GM12878 (cell line): ENCODE measurements around the gene RAMP2. TPM values are rescaled to one million over a fixed set of nuclear protein-coding genes. Genes with fewer than 3 reads are reported as not detected.
A peak's percentile ranks its signal among the peaks of the same experiment; 100 is the strongest.

Experiments
- ATAC-seq: fragments of 200-7000 bp; cut with Tn5 transposase; 3 replicates; pipeline ENCODE4 v1.9.1; 2020; ENCODE audit warnings: mild to moderate bottlenecking, moderate library complexity
- BruUV-seq: library from RNA; stranded (reverse); fragments of 400-500 nt; replicated peaks from 2 replicates; lab custom pipeline; 2021; lab: Mats Ljungman, UMichigan
- CTCF ChIA-PET: fragments of 300-600 bp; sonication (Branson Sonifier 250); formaldehyde crosslinking; extraction: SDS; loops from one replicate; lab custom pipeline; 2021; ENCODE audit warnings: inconsistent platforms; lab: Yijun Ruan, JAX
- POLR2A ChIA-PET: fragments of 350-600 bp; formaldehyde crosslinking; extraction: SDS; loops from one replicate; lab custom pipeline; 2021; ENCODE audit warnings: inconsistent platforms; lab: Charles Lee
- RAD21 ChIA-PET: fragments of 300-600 bp; sonication (Branson Sonifier 250); formaldehyde crosslinking; loops from one replicate; lab custom pipeline; 2023; ENCODE audit warnings: antibody characterized with exemption; ENCODE audit not compliant: unreplicated experiment; lab: Charles Lee
- SMC1A ChIA-PET: fragments of 300-600 bp; sonication (Branson Sonifier 250); formaldehyde crosslinking; loops from one replicate; lab custom pipeline; 2023; ENCODE audit not compliant: unreplicated experiment, uncharacterized antibody; lab: Charles Lee
- DNase-seq: peaks from one replicate; pipeline ENCODE4 v3.0.0-alpha.2; 2011; ENCODE audit warnings: low read depth, low spot score
- FAIRE-seq: peaks from 3 replicates; lab custom pipeline; 2011; peaks lifted over from hg19 to GRCh38; lab: Jason Lieb, UNC
- H2AFZ ChIP-seq: 2 replicates; pipeline ENCODE4 v1.6.0; 2011; ENCODE audit warnings: low read depth, low read length, control low read depth; ENCODE audit not compliant: control insufficient read depth
- H3K27ac ChIP-seq: 2 replicates; pipeline ENCODE4 v1.5.1; 2011; ENCODE audit warnings: control low read depth; ENCODE audit not compliant: control insufficient read depth, insufficient read depth
- H3K27me3 ChIP-seq, 2 experiments: replicated peaks in 1 of 2; 2 replicates each; pipeline versions ENCODE4 v1.6.0 to v1.6.1; 2011; ENCODE audit warnings: low read length in 1 of 2; ENCODE audit not compliant: control insufficient read depth in 2 of 2, insufficient read depth in 2 of 2
- H3K36me3 ChIP-seq, 2 experiments: 2 replicates each; pipeline ENCODE4 v1.5.1; 2011; ENCODE audit warnings: low read length in 1 of 2; ENCODE audit not compliant: control insufficient read depth in 2 of 2, insufficient read depth in 2 of 2
- H3K4me1 ChIP-seq: 2 replicates; pipeline ENCODE4 v1.6.1; 2011; ENCODE audit warnings: mild to moderate bottlenecking, low read length, moderate library complexity, mixed read lengths; ENCODE audit not compliant: control insufficient read depth, insufficient read depth
- H3K4me2 ChIP-seq: 2 replicates; pipeline ENCODE4 v1.6.0; 2011; ENCODE audit warnings: control low read depth; ENCODE audit not compliant: control insufficient read depth, insufficient read depth
- H3K4me3 ChIP-seq: fragments of 200-600 bp; sonication (generic); 2 replicates; pipeline ENCODE4 v1.5.1; 2016
- H3K79me2 ChIP-seq: 2 replicates; pipeline ENCODE4 v1.6.0; 2011; ENCODE audit warnings: low read length; ENCODE audit not compliant: control insufficient read depth, insufficient read depth
- H3K9ac ChIP-seq: 2 replicates; pipeline ENCODE4 v1.8.0; 2011; ENCODE audit warnings: low read length, control low read depth, mixed read lengths; ENCODE audit not compliant: control insufficient read depth, insufficient read depth
- H3K9me3 ChIP-seq: replicated peaks from 3 replicates; pipeline ENCODE4 v1.5.1; 2011; ENCODE audit warnings: mild to moderate bottlenecking, low read length; ENCODE audit not compliant: control insufficient read depth, insufficient read depth
- H4K20me1 ChIP-seq: 2 replicates; pipeline ENCODE4 v1.6.0; 2011; ENCODE audit not compliant: control insufficient read depth, insufficient read depth
- ESRRA ChIP-seq: IDR thresholded peaks from 2 replicates; pipeline ENCODE4 v1.6.1; 2012; ENCODE audit warnings: mild to moderate bottlenecking, low read length, improper control_type of control experiment
- MEF2A ChIP-seq: IDR thresholded peaks from 2 replicates; pipeline ENCODE4 v1.6.1; 2011; ENCODE audit warnings: low read depth, mild to moderate bottlenecking, low read length, moderate library complexity; ENCODE audit not compliant: insufficient read depth
- NFXL1 ChIP-seq: fragments of 450-650 bp; IDR thresholded peaks from 2 replicates; pipeline ENCODE4 v1.6.1; 2017; ENCODE audit warnings: antibody characterized with exemption, mild to moderate bottlenecking, borderline replicate concordance
- RAD21 ChIP-seq: IDR thresholded peaks from 2 replicates; pipeline ENCODE4 v1.6.1; 2011; ENCODE audit warnings: mild to moderate bottlenecking, low read depth, low read length, moderate library complexity; ENCODE audit not compliant: insufficient read depth
- SP1 ChIP-seq: IDR thresholded peaks from one replicate; pipeline ENCODE4 v1.6.1; 2011; ENCODE audit warnings: low read depth, low read length
- TBL1XR1 ChIP-seq: IDR thresholded peaks from 2 replicates; pipeline ENCODE4 v1.6.1; 2012; ENCODE audit warnings: low read depth, low read length, improper control_type of control experiment
- whole genome bisulfite sequencing: methylation state at CpG from one replicate; pipeline ENCODE4 v1.1.6; 2016; ENCODE audit warnings: low lambda C conversion rate; ENCODE audit not compliant: insufficient replicate concordance, insufficient coverage; ENCODE audit errors: missing lambda C conversion rate; 5-methylcytosine and 5-hydroxymethylcytosine counted together
- in situ Hi-C: fragments of 300-500 bp; cut with MboI; formaldehyde crosslinking; loops from 9 replicates; pipeline ENCODE4 v1.14.3; 2018; ENCODE audit warnings: mixed read lengths
- intact Hi-C: fragments of 100-400 bp; cut with micrococcal nuclease; formaldehyde crosslinking; loops from one replicate; pipeline ENCODE4 v1.14.2; 2022; ENCODE audit not compliant: unreplicated experiment
- polyA plus RNA-seq, 11 experiments: library from polyadenylated mRNA; depleted of rRNA in 4 of 11; unstranded in 6 of 11; stranded (reverse) in 5 of 11; fragments of >200 nt; fragmentation: Nextera tagmentation in 4 of 11; fragmentation: Illumina TruSeq in 1 of 11; extraction: Ambion mirVana in 4 of 11; extraction: Trizol in 1 of 11; gene quantifications; 1 replicate in 1 of 11; 2 replicates in 10 of 11; pipeline versions ENCODE4 v1.2.1 to v1.2.3, GENCODE V29; 2011 to 2016; ENCODE audit warnings: inconsistent platforms in 2 of 11, missing spikeins in 2 of 11, low read depth in 1 of 11
- total RNA-seq, 4 experiments: library from RNA; depleted of rRNA in 3 of 4; stranded (reverse); fragments of >200 nt in 3 of 4; fragmentation: Illumina TruSeq in 1 of 4; extraction: Trizol in 1 of 4; gene quantifications; 2 replicates each; pipeline versions ENCODE4 v1.2.1 to v1.2.3, GENCODE V29; 2013 to 2021
- TF ChIP-seq, protein P1 (sequence below): fragments of 150-350 bp; IDR thresholded peaks from 2 replicates; pipeline ENCODE4 v1.6.1; 2014; ENCODE audit warnings: mild to moderate bottlenecking, low read depth, low read length
- TF ChIP-seq, protein P2 (sequence below): fragments of 450-650 bp; IDR thresholded peaks from 2 replicates; pipeline ENCODE4 v1.6.1; 2014; ENCODE audit warnings: mild to moderate bottlenecking
- TF ChIP-seq, protein P3 (sequence below): IDR thresholded peaks from 2 replicates; pipeline ENCODE4 v1.6.1; 2012; ENCODE audit warnings: low read depth, low read length, improper control_type of control experiment
- TF ChIP-seq, protein P4 (sequence below): fragments of 450-650 bp; IDR thresholded peaks from 2 replicates; pipeline ENCODE4 v1.6.1; 2018; ENCODE audit warnings: borderline replicate concordance, mild to moderate bottlenecking; ENCODE audit not compliant: partially characterized antibody

RAMP2 gene
- total and polyA plus RNA-seq, 10 of the 15 experiments (the other 5 are each of a cell fraction or from before 2014, with no cell fraction given): 0.14 to 0.32 (median 0.21) TPM; not detected in 4

DNA sequence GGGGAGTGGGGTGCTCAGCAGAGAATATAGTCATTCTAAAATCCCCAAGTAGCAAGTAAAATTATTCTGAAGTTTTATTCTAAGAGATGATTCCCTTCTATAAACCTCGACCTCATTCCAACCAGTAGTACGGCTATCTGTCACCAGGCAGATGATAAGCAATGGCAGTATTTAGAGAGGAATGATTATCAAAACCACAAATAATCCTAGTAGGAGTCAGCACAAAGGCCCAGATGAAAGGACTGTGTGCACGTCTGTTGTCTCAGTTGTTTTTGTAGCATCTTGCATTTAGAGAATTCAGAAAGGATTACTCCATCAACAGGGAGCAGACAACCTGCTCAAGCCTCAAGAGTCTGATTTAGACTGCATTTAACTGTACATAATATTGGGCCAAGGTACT is 37.4 kb upstream of the RAMP2 start:
- WGBS: 96% methylated on average over 3 of the region's 3 CpGs
- BruUV-seq: TSS peak; percentile 42

More for the DNA sequence above, 37.4 kb upstream of the RAMP2 start:
- Histone ChIP-seq H3K9ac (no peak overlapping the region), H3K36me3 (peaks cover 3 to 11% of the 10 kb centered on the region in 2 experiments), H3K27me3 (no peaks in the 10 kb centered on the region), H3K4me3 (no peak overlapping the region), H3K9me3 (no peaks in the 10 kb centered on the region), H4K20me1 (no peaks in the 10 kb centered on the region), H2AFZ (no peak overlapping the region), H3K4me2 (no peak overlapping the region), H3K4me1 (no peaks in the 10 kb centered on the region), H3K79me2 (no peaks in the 10 kb centered on the region), H3K27ac (no peak overlapping the region)
- intact Hi-C loops: no loop called here
- ChIA-PET SMC1A (interaction anchor here (1.4 to 2.4 kb wide), 2 partner anchors 40 to 101 kb away, joined by 3 to 10 read pairs; partner anchors contain the start of gene BECN1), POLR2A (no interaction called here), RAD21 (interaction anchor here (1.6 kb wide), 1 partner anchor 40 kb away, joined by 7 read pairs; no protein-coding TSS in a partner anchor), CTCF (interaction anchor here (1.8 to 7.3 kb wide), 3 partner anchors 12 to 145 kb away, joined by 7 to 130 read pairs (median 11); partner anchors contain the start of genes PSMC3IP and RAMP2)
- DNase-seq (no peak), ATAC-seq (no peak), FAIRE-seq (no peak)
- in situ Hi-C loops: loop anchor here (10.0 kb wide), 1 partner anchor 211 kb away; no protein-coding TSS in a partner anchor
- TF ChIP-seq ESRRA: no peak
- no peak for TF ChIP-seq NFXL1
- TF ChIP-seq, protein P1, sequence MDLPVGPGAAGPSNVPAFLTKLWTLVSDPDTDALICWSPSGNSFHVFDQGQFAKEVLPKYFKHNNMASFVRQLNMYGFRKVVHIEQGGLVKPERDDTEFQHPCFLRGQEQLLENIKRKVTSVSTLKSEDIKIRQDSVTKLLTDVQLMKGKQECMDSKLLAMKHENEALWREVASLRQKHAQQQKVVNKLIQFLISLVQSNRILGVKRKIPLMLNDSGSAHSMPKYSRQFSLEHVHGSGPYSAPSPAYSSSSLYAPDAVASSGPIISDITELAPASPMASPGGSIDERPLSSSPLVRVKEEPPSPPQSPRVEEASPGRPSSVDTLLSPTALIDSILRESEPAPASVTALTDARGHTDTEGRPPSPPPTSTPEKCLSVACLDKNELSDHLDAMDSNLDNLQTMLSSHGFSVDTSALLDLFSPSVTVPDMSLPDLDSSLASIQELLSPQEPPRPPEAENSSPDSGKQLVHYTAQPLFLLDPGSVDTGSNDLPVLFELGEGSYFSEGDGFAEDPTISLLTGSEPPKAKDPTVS: no peak
- TF ChIP-seq RAD21: no peak
- TF ChIP-seq SP1: no peak
- TF ChIP-seq MEF2A: no peak
- TF ChIP-seq, protein P2, sequence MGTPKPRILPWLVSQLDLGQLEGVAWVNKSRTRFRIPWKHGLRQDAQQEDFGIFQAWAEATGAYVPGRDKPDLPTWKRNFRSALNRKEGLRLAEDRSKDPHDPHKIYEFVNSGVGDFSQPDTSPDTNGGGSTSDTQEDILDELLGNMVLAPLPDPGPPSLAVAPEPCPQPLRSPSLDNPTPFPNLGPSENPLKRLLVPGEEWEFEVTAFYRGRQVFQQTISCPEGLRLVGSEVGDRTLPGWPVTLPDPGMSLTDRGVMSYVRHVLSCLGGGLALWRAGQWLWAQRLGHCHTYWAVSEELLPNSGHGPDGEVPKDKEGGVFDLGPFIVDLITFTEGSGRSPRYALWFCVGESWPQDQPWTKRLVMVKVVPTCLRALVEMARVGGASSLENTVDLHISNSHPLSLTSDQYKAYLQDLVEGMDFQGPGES: no peak
- no peak for TF ChIP-seq TBL1XR1
- TF ChIP-seq, protein P3, sequence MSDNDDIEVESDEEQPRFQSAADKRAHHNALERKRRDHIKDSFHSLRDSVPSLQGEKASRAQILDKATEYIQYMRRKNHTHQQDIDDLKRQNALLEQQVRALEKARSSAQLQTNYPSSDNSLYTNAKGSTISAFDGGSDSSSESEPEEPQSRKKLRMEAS: no peak
- TF ChIP-seq, protein P4, sequence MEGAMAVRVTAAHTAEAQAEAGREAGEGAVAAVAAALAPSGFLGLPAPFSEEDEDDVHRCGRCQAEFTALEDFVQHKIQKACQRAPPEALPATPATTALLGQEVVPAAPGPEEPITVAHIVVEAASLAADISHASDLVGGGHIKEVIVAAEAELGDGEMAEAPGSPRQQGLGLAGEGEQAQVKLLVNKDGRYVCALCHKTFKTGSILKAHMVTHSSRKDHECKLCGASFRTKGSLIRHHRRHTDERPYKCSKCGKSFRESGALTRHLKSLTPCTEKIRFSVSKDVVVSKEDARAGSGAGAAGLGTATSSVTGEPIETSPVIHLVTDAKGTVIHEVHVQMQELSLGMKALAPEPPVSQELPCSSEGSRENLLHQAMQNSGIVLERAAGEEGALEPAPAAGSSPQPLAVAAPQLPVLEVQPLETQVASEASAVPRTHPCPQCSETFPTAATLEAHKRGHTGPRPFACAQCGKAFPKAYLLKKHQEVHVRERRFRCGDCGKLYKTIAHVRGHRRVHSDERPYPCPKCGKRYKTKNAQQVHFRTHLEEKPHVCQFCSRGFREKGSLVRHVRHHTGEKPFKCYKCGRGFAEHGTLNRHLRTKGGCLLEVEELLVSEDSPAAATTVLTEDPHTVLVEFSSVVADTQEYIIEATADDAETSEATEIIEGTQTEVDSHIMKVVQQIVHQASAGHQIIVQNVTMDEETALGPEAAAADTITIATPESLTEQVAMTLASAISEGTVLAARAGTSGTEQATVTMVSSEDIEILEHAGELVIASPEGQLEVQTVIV: no peak
